Amniotic stem cell (primary cell): ENCODE measurements around the gene STK39.

Experiments used
- DNase-seq: peaks from one replicate; lab custom pipeline; 2025; lab: John Stamatoyannopoulos, UW

Gene STK39

GRCh38 chr2:168002021-168002553 lies 245.3 kb downstream of the STK39 start:
- no peak for DNase-seq

- DNase-seq: no peak
Observed at GRCh38 chr2:167992278-167992677, 255.1 kb downstream of the STK39 start.

- no peak for DNase-seq
Observed at GRCh38 chr2:167990062-167990461, 257.3 kb downstream of the STK39 start.

GRCh38 chr2:167988296-167988695 lies 259.1 kb downstream of the STK39 start:
- DNase-seq: no peak

GRCh38 chr2:167987558-167987957 lies 259.8 kb downstream of the STK39 start:
- no peak for DNase-seq

- DNase-seq: no peak
Observed at GRCh38 chr2:167987026-167987425, 260.4 kb downstream of the STK39 start.

GRCh38 chr2:167986223-167986622 lies 261.2 kb downstream of the STK39 start:
- DNase-seq: no peak

GRCh38 chr2:167981945-167982344 lies 265.4 kb downstream of the STK39 start:
- no peak for DNase-seq

GRCh38 chr2:167980439-167980838 lies 267.0 kb downstream of the STK39 start:
- no peak for DNase-seq

- no peak for DNase-seq
Observed at GRCh38 chr2:167972746-167973145, 274.6 kb downstream of the STK39 start.

- no peak for DNase-seq
Observed at GRCh38 chr2:167972020-167972419, 275.4 kb downstream of the STK39 start.

- DNase-seq: no peak
Observed at GRCh38 chr2:167966937-167967913, 280.2 kb downstream of the STK39 start.

- DNase-seq: no peak
Observed at GRCh38 chr2:167965907-167966761, 281.3 kb downstream of the STK39 start.

GRCh38 chr2:167964650-167965413 lies 282.6 kb downstream of the STK39 start:
- DNase-seq: no peak

- DNase-seq: no peak
Observed at GRCh38 chr2:167963899-167964649, 283.3 kb downstream of the STK39 start.

- no peak for DNase-seq
Observed at GRCh38 chr2:167962436-167963226, 284.8 kb downstream of the STK39 start.

- no peak for DNase-seq
Observed at GRCh38 chr2:167961536-167962048, 285.8 kb downstream of the STK39 start.

GRCh38 chr2:167960089-167960747 lies 287.2 kb downstream of the STK39 start:
- DNase-seq: no peak

- DNase-seq: no peak
Observed at GRCh38 chr2:167957662-167958061, 289.7 kb downstream of the STK39 start.
